ENCODE data around the gene YBX1.
"Not testable (repeated sequence)": the region's sequence is repeated elsewhere in the genome, so short reads cannot be mapped to it uniquely, and the experiment has no call there.

Gene YBX1

GRCh38 chr1:42681741-42682483 is at the start of gene YBX1:
Gene YBX1 (plus strand): TSS chr1:42682418. CDS start chr1:42682566, 148 bp downstream.
- DNase-seq (ENCODE audit: low spot score), result peak; percentile 98

DNA sequence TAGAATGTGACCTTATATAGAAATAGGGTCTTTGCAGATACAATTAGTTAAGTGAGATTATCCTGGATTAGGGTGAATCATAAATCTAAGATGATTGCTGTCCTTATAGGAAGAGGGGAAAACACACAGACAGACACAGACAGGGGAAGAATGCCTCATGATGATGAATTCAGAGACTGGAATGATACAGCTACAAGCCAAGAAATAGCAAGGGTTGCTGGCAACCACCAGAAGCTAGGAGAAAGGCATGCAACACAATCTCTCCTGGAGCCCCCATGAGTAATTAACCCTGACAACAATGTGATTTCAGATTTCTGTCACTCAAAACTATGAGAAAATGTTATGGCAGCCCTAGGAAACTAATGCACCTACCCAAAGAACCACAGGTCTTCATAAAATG is 43.1 kb upstream of the YBX1 start:
- DNase-seq (ENCODE audit: low spot score), result no peak

GRCh38 chr1:42646056-42646455 is 36.2 kb upstream of the YBX1 start:
- DNase-seq (ENCODE audit: low spot score), result no peak

DNA sequence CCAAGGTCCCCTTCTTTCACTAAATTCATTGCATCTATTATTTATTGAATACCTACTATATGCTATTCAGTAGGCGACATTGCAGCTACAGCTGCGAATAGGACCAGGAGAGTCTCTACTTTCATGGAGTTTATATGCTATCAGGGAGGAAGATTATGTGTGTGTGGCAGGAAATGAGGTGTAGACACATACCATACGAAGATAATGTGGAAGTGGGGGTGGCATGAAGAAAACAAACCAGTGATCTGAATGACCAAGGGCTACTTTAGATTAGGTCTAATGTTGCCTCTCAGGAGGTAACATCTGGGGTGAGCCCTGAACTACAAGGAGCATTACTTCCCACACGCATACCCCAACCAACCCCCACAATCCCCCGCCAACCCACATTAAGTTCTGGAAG is 25.0 kb upstream of the YBX1 start:
- DNase-seq (ENCODE audit: low spot score), result no peak

DNA sequence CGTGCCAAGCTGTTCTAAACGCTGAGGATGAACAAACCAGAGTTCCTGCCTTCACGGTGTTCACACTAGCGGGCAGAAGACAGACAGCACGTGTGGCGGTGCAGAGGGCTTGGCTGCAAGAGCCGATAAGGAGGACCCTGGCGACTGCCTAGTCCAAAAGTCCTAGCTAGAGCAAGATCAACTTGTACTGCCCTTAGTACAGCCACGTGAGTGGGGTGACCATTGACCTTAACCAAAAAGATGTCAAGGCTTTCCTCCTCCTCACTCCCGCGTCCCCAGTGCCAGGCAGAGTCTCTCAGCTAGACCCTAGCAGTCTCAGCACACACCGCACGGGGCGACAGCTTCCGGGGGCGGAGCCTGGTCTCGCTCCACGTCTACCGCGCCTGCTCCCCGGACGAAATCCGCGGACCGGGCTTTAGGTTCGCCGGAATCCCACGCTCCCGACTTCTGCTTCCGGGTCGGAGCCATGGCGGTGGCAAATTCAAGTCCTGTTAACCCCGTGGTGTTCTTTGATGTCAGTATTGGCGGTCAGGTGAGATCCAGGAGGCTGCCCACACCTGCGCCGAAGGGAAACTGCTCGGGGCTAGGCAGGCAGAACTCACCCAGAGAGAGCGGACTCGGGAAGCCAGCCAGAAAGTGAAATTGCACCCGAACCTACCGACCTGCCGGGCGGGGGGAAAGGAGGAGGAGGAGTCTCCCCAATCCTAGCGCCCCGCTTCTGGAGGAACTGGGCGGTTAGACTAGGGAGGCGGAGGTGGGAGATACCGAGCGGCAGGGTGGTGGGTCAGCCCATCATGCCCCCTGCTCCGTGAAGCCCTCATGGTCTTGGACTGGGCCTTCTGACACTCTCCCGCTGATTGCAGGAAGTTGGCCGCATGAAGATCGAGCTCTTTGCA is 24.0 kb upstream of the YBX1 start, which contains the start of gene PPIH:
Gene PPIH (plus strand): TSS at position 443 of the 896 bp plus-strand sequence. CDS start 24 bp downstream, at position 467.
- peak; percentile 96 for DNase-seq (ENCODE audit: low spot score)

GRCh38 chr1:42658877-42659337 is 23.3 kb upstream of the YBX1 start:
- DNase-seq (ENCODE audit: low spot score), result peak; percentile 6

- DNase-seq (ENCODE audit: low spot score), result no peak
Measured at GRCh38 chr1:42660907-42661500, 21.2 kb upstream of the YBX1 start.

DNA sequence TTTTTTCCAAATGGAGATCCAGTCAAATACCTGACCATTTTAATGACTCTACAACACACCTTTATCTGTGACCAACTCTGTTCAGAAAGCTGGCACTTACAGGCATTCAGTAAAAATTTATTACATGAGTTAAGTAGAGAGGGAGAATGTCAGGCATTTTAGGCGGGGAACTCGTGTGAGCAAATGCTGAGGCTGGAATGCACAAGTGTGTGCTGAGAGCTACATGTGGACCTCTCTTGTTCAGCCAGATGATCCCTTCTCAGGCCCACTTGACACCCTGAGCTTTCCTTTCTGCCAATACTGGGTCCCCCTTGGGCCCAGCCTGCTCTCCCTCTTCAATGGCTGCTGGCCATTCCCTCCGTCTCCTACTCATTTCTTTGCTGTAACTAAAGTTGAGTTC is 12.3 kb upstream of the YBX1 start:
- no peak for DNase-seq (ENCODE audit: low spot score)

DNA sequence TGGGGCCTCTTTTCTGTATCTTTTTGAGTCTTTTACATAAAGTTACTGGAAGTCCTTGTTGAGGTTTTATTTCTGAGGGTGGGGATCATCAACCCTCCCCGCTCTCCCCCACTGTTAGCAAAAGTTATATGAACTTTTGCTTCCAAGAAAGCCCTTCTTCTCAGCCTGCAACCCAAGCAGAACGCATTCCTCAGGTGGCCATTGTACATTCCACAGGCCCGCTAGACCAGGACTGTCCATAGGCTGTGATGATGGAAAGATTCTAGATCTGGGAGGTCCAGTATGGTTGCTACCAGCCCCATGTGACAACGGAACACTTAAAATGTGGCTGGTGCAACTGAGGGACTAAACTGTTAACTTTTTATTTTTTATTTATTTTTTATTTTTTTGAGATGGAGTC is 11.8 kb upstream of the YBX1 start:
- DNase-seq (ENCODE audit: low spot score), result no peak

DNA sequence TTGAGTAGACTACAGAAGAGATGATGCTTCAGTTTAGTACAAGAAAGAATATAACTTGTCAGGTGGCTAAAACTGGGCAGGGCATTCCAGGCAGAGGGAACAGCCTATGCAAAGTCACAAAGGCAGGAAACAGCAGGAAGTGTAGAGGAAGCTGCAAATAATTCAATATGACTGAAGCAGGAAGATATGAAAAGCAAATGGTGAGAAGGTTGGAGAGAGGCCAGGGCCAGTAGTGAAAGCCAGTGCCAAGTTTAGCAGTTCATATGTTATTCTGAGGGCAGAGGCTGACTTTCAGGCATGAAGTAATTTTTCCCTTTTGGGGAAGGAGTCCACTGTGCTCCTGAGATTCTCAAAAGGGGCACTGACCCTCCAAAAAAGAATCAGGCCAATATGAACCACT is 8.0 kb upstream of the YBX1 start:
- no peak for DNase-seq (ENCODE audit: low spot score)

GRCh38 chr1:42674682-42675081 is 7.5 kb upstream of the YBX1 start:
- DNase-seq (ENCODE audit: low spot score), result no peak

DNA sequence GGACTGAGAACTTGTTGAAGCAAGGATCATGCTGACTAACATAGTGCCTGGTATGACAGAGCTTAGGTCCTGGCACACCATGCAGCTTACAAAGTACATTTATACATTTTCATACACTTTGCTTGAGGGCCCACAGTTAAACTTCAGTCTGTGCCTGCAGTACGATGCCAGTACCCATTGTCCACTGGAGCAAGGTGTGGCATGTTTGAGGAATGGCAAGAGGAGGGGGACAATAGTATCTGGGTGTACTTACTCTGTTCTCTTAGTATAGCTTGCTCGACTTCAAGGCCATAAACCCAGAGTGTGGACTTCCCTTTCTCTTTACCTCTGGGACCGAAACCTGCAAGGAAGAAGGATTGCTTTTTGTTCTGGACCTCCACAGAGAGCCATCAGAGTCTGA is 6.8 kb upstream of the YBX1 start:
- no peak for DNase-seq (ENCODE audit: low spot score)

DNA sequence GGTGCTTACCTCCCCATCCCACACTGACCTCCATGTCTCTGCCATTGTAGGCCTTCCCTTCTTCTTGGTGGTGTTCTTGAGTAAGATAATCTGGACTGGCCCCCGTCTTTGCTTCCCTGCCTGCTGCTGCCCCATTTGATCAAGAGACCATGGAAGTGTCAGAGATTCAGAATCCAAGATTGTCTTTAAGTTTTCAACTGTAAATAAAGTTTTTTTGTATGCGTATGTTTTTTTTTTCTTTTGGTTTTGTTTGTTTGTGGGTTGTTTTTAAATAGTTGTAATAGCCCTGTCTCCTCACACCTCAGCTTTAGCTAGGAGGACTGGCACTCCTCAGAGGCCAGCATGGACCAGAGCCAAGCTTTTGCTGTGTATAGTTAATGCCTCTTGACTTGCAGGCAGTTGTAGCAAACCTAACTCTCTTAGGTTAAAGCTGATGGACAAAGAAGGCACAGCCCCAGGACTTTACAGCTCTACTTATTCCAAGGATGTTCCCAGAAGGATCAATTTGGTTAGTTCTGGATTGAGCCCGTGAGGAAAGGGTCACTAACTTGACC is 5.6 kb upstream of the YBX1 start:
- no peak for DNase-seq (ENCODE audit: low spot score)

DNA sequence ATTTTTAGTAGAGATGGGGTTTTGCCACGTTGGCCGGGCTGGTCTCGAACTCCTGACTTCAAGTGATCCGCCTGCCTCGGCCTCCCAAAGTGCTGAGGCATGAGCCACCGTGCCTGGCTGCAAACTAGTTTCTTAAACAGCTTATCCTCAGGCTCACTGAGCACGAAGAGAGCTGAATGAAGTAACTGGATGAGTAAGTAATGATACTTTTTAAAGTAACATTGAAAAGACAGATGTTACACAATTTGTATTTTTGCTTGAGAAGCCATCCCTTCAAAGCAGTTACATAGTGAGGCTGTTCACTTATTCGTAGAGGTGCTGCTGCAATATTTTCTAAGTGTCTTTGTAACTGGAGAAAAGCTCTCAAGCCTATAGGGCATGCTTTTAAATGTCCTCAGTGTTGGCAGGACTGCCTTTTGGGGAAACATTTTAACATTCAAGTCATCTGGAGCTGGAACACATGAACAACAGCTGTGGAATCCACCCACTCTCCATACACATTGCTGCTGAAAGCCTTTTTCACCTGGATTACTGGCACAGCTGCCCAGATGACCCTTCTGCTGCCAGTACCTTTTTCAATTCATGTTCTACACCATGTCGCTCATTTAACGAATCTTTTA is 2.7 kb upstream of the YBX1 start:
- no peak for DNase-seq (ENCODE audit: low spot score)

- DNase-seq (ENCODE audit: low spot score), result no peak
Measured at GRCh38 chr1:42680055-42680454, 2.2 kb upstream of the YBX1 start.

DNA sequence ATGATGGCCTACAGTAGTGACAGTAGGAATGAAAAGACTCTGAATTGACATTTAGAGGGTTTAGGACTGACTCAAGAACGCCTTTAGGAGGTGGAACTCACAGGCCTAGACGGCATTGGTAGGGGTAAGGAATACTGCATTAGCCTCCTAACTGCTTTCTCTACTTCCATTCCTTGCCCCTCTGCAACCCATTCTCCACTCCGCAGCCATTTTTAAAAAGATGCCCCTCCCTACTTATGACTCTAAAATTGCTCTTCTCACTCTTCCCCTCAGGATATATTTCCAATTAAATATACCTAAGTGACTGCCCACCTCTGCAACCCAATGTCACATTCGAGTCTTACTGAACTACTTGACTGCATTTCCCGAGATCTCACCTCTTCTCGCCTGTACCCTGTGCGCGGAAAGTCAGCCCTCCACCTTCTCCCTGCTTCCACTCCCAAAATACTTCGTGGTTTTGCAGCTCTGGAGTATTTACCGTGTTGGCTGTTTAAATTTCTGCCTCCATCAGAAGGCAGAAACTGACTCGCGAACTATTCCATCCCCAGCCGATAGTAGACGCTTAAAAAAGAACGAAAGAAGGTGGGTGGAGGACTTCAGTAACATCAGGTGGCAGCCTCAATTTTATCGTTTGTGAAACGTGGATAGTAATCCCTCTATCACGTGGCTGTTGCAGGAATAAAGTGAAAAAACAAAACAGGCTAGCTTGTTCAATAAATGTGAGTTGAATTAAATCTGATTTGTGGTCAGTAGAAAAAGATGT is 1.1 kb upstream of the YBX1 start:
- peak; percentile 39 for DNase-seq (ENCODE audit: low spot score)

GRCh38 chr1:42682484-42682738 is 193 bp downstream of the YBX1 start:
- DNase-seq (ENCODE audit: low spot score), result not testable (repeated sequence)

- peak; percentile 65 for DNase-seq (ENCODE audit: low spot score)
Measured at GRCh38 chr1:42682739-42683531, 717 bp downstream of the YBX1 start.

GRCh38 chr1:42684139-42684538 is 1.9 kb downstream of the YBX1 start:
- DNase-seq (ENCODE audit: low spot score), result peak; percentile 4

GRCh38 chr1:42686418-42686817 is 4.2 kb downstream of the YBX1 start:
- DNase-seq (ENCODE audit: low spot score), result no peak

GRCh38 chr1:42689912-42690311 is 7.7 kb downstream of the YBX1 start:
- no peak for DNase-seq (ENCODE audit: low spot score)
